Lower lobe of right lung (tissue), 2 donors: ENCODE data around the gene CCDC50. TPM values are rescaled to one million over a fixed set of nuclear protein-coding genes. Genes with fewer than 3 reads are reported as not detected.

Experiments
- ATAC-seq, 2 donors: fragments of 200-7000 bp; cut with Tn5 transposase; one replicate each; pipeline ENCODE4 v1.9.1; 2020 to 2022; ENCODE audit warnings: mild to moderate bottlenecking in 2 of 2, moderate library complexity in 2 of 2
- DNase-seq: peaks from one replicate; pipeline ENCODE4 v3.0.0-alpha.2; 2020
- H3K27ac ChIP-seq: fragments of 200-600 bp; one replicate; pipeline ENCODE4 v1.8.0; 2022
- H3K27me3 ChIP-seq: fragments of 200-600 bp; one replicate; pipeline ENCODE4 v1.8.0; 2022; ENCODE audit warnings: low read depth
- H3K36me3 ChIP-seq: fragments of 200-600 bp; one replicate; pipeline ENCODE4 v1.8.0; 2022; ENCODE audit warnings: mild to moderate bottlenecking
- H3K4me1 ChIP-seq: fragments of 200-600 bp; one replicate; pipeline ENCODE4 v1.8.0; 2022
- H3K4me3 ChIP-seq: fragments of 200-600 bp; one replicate; pipeline ENCODE4 v1.8.0; 2022; ENCODE audit warnings: mild to moderate bottlenecking
- H3K9me3 ChIP-seq: fragments of 200-600 bp; one replicate; pipeline ENCODE4 v1.8.0; 2022
- intact Hi-C: fragments of 100-400 bp; cut with DNase I; formaldehyde crosslinking; loops from one replicate; pipeline ENCODE4 v1.11.0; 2022
- total RNA-seq: library from RNA; stranded (reverse); fragmentation: NEBNext Ultra II Directional; extraction: Animal tissue kit (Norgen Biotek cat#: 25700); gene quantifications from one replicate; pipeline ENCODE4 v1.2.1, GENCODE V29; 2021
- TF ChIP-seq, protein P1 (sequence below): fragments of 200-600 bp; IDR thresholded peaks from one replicate; pipeline ENCODE4 v1.8.0; 2022; ENCODE audit warnings: antibody characterized with exemption, mild to moderate bottlenecking
- donor health status: DM: no; HTN: yes; CAD: no; lungs with severe emphysema.

Gene CCDC50
- total RNA-seq, 1 donor from 2014 or later: 66.5 TPM

DNA sequence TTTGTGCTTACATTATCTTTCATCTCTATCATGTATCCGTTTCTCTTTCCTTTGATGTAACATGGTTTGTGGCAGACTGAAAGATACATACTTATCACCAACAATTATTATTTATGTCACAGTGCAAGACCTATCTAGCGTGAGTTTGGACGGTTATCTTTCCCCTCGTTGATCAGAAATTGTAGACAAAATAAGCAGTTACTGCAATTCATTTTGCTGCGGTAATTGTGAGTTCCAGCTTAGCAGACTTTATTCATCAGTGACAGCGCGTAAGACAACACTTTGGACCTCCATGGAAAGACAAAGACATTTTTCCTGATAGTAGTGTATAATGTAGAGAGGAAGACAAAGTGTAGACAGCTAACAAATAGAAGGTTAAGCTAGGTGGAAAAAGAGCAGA, 52.1 kb downstream of the CCDC50 start:
- TF ChIP-seq, protein P1, sequence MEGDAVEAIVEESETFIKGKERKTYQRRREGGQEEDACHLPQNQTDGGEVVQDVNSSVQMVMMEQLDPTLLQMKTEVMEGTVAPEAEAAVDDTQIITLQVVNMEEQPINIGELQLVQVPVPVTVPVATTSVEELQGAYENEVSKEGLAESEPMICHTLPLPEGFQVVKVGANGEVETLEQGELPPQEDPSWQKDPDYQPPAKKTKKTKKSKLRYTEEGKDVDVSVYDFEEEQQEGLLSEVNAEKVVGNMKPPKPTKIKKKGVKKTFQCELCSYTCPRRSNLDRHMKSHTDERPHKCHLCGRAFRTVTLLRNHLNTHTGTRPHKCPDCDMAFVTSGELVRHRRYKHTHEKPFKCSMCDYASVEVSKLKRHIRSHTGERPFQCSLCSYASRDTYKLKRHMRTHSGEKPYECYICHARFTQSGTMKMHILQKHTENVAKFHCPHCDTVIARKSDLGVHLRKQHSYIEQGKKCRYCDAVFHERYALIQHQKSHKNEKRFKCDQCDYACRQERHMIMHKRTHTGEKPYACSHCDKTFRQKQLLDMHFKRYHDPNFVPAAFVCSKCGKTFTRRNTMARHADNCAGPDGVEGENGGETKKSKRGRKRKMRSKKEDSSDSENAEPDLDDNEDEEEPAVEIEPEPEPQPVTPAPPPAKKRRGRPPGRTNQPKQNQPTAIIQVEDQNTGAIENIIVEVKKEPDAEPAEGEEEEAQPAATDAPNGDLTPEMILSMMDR: no peak
- Histone ChIP-seq H3K4me3 (no peak overlapping the region), H3K9me3 (no peaks in the 10 kb centered on the region), H3K27ac (no peak overlapping the region), H3K36me3 (peaks cover 42% of the 10 kb centered on the region), H3K27me3 (no peaks in the 10 kb centered on the region), H3K4me1 (peaks cover 28% of the 10 kb centered on the region)
- DNase-seq (no peak), ATAC-seq (no peak)
- intact Hi-C loops: no loop called here

- ATAC-seq (no peak), DNase-seq (no peak)
- H3K27ac ChIP-seq: no peak overlapping the region
- H3K36me3 ChIP-seq: peaks cover 41% of the 10 kb centered on the region
- intact Hi-C loops: no loop called here
- peaks cover 26% of the 10 kb centered on the region for H3K4me1 ChIP-seq
- no peak overlapping the region for H3K4me3 ChIP-seq
- no peaks in the 10 kb centered on the region for H3K27me3 ChIP-seq
- TF ChIP-seq, protein P1: no peak
- no peaks in the 10 kb centered on the region for H3K9me3 ChIP-seq
Measured at GRCh38 chr3:191382661-191383060, 53.5 kb downstream of the CCDC50 start.

DNA sequence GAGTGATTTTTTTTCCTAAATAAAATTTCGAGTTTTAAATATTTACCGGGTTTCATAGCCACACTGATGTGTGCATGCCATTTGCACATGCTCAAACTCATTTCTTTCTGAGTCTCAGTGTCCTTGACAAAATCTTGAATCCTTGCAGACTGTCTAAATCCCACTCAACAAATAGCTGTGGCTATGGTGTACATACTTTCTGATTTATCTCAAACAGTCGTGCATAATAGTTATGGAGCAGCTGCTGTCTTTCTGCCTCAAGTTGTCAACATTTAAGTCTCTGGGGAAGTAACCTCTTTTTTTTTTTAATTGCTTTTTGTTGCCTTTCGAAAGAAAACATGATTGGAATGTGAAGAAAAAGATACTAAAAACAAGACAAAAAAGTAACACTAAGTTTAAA, 53.9 kb downstream of the CCDC50 start:
- TF ChIP-seq, protein P1: no peak
- no peaks in the 10 kb centered on the region for H3K9me3 ChIP-seq
- no peak overlapping the region for H3K27ac ChIP-seq
- H3K36me3 ChIP-seq: peaks cover 41% of the 10 kb centered on the region
- H3K4me3 ChIP-seq: no peak overlapping the region
- DNase-seq (no peak), ATAC-seq (peak in 1 of 2 donors; percentile 30)
- H3K27me3 ChIP-seq: no peaks in the 10 kb centered on the region
- intact Hi-C loops: no loop called here
- H3K4me1 ChIP-seq: peaks cover 23% of the 10 kb centered on the region

DNA sequence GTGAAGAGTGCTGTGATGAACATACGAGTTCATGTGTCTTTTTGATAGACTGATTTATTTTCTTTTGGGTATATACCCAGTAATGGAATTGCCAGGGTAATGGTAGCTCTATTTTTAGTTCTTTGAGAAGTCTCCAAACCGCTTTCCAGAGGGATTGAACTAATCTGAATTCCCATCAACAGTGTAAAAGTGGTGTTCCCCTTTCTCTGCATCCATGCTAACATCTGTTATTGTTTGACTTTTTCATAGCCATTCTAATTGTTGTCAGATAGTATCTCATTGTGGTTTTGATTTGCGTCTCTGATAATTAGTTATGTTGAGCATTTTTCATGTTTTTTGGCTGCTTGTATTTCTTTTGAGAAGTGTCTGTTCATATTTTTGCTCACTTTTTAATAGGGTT, 55.9 kb downstream of the CCDC50 start:
- DNase-seq (no peak), ATAC-seq (no peak)
- Histone ChIP-seq H3K4me1 (peaks cover 17% of the 10 kb centered on the region), H3K27me3 (no peaks in the 10 kb centered on the region), H3K36me3 (peaks cover 46% of the 10 kb centered on the region), H3K9me3 (no peaks in the 10 kb centered on the region), H3K4me3 (no peak overlapping the region), H3K27ac (no peak overlapping the region)
- intact Hi-C loops: no loop called here
- TF ChIP-seq, protein P1: no peak

- Histone ChIP-seq H3K4me1 (peaks cover 17% of the 10 kb centered on the region), H3K9me3 (no peaks in the 10 kb centered on the region), H3K36me3 (peaks cover 46% of the 10 kb centered on the region), H3K27ac (no peak overlapping the region), H3K4me3 (no peak overlapping the region), H3K27me3 (no peaks in the 10 kb centered on the region)
- intact Hi-C loops: no loop called here
- DNase-seq (no peak), ATAC-seq (peak; percentile 88 to 94)
- TF ChIP-seq, protein P1: no peak
Measured at GRCh38 chr3:191387441-191388077, 58.4 kb downstream of the CCDC50 start.
